ENCODE results near the gene WDR88.
"Not testable (repeated sequence)": the region's sequence is repeated elsewhere in the genome, so short reads cannot be mapped to it uniquely, and the experiment has no call there.

DNA sequence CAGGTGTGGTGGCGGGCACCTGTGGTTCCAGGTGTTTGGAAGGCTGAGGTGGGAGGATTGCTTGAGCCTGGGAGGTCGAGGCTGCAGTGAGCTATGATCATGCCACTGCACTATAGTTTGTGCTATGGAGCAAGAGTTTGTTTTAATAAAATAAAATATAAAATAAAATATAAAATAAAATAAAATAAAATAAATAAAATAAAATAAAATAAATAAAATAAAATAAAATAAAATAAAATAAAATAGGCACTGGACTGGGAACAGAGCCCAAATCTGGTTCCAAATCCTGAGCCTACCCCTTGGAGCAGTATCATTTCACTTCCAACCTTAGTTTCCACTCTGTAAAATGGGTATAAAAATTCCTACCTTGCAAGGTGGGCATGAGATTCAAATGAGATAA, 90.3 kb downstream of the WDR88 start:
- TF ChIP-seq, protein P1, sequence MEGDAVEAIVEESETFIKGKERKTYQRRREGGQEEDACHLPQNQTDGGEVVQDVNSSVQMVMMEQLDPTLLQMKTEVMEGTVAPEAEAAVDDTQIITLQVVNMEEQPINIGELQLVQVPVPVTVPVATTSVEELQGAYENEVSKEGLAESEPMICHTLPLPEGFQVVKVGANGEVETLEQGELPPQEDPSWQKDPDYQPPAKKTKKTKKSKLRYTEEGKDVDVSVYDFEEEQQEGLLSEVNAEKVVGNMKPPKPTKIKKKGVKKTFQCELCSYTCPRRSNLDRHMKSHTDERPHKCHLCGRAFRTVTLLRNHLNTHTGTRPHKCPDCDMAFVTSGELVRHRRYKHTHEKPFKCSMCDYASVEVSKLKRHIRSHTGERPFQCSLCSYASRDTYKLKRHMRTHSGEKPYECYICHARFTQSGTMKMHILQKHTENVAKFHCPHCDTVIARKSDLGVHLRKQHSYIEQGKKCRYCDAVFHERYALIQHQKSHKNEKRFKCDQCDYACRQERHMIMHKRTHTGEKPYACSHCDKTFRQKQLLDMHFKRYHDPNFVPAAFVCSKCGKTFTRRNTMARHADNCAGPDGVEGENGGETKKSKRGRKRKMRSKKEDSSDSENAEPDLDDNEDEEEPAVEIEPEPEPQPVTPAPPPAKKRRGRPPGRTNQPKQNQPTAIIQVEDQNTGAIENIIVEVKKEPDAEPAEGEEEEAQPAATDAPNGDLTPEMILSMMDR (IDR thresholded peaks at IDR 0.05), result not testable (repeated sequence)
- not testable (repeated sequence) for TF ChIP-seq POLR2AphosphoS5 (IDR thresholded peaks at IDR 0.05); POLR2A (IDR thresholded peaks at IDR 0.05; ENCODE audit: low read depth); EP300 (IDR thresholded peaks at IDR 0.05)
